NCI-H2081 (cell line): ENCODE measurements around the gene CASK.
A peak's percentile ranks its signal among the peaks of the same experiment; 100 is the strongest.
"Not testable (repeated sequence)": the region's sequence is repeated elsewhere in the genome, so short reads cannot be mapped to it uniquely, and the experiment has no call there.

ENCODE experiments used
- DNase-seq, 2 experiments: peaks; one replicate each; lab custom pipeline; 2025; lab: John Stamatoyannopoulos, UW

CASK gene

DNA sequence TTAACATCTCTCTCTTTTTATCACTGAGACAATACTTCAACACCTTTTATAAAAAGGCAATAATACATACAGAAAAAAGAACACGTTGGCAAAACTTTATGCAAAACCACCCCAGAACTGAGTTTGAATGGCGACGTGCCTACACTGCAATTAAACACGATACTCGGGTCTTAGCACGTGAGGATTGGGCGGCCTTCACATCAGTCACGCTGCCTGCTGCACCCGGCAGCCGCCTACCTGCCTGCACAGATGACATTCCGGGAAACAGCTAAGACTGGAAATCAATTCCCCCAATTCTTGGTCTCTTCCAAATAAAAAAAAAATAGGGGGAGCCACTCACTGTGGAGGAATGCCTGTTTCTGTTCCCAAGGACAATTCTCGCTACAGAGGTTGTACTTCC, 408.0 kb downstream of the CASK start:
- DNase-seq, result no peak

DNA sequence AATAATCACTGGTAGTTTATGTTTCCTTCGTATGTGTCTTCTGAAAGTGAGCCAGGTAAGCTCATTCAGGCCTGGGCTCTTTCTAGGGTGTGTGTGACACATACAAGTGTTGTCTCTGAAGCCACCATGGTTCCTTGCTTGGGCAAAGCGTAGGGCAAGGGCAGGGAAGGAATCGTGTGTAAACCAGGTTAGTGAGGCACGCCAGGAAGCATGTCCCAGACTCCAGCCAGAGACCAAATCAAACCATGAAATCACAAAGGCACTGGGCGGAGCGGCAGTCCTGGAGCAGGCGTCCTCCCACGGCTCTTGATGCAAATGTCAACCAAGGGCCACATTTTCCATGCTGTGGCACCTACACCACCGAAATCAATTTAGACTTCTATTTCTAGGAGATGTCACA, 409.2 kb downstream of the CASK start:
- no peak for DNase-seq

DNA sequence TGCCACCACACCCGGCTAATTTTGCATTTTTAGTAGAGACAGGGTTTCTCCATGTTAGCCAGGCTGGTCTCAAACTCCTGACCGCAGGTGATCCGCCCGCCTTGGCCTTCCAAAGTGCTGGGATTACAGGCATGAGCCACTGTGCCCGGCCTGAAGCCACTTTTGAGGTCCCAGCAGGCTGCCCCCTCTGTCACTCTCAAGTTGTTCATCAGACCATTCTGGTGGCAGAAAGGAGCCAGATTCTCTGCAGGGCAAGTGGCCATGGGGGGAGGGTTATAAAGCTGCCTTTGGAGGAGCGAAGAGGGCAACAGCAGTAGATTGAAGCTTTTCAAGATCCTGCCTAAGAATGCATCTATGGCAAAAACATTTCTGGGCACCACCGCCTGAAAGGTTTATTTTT, 410.5 kb downstream of the CASK start:
- DNase-seq, result not testable (repeated sequence)

DNA sequence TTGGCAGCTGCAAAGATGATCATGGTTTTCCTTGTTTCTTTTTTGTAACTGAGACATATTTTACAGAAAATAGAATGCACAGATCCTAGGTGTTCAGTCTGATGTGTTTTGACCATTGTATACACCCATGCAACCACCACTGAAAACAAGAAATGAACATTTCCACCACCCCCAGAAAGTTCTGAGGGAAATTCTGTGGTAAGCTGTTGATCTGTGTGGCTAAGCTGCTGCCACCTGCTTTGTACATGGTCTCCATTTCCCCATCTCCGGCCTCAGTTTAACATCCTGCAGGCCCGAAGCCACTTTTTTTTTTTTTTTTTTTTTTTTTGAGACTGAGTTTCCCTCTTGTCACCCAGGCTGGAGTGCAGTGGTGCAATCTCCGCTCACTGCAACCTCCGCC, 411.0 kb downstream of the CASK start:
- no peak for DNase-seq

DNA sequence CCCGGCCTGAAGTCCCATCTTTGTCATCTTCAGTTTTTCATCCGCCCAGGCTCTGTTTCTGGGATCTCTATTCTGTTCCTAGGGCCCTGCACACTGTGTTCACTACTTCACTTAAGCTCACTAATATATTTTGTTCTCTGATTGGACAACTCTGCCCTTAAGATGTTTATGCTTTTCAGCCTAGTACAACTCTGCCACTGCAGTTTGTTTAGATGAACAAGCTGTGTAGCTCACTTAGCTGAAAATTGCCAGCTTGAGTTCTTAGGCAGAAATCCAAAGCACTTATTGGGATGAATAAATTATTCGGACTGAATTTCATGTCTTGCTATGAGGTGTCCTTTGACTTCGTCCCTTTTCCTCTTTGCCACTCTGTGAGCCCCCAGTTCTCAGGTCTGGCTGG, 415.4 kb downstream of the CASK start:
- no peak for DNase-seq

DNA sequence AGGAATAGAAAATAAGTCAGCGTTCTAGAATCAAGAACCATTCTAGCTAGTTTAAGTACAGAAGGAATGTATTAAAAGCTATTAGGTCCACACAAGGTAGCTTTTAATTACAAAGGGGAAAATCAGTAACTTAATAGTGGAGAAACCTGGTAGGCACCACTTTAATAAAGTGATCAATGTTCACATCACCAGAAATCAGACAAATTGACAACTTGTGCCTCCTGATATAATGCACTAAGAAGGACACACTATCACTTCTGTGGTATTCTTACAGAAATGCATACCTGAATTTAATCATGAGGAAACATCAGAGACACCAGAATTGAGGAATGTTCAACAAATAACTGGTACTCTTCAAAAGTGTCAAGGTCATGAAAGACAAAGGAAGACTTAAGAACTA, 421.4 kb downstream of the CASK start:
- no peak for DNase-seq

DNA sequence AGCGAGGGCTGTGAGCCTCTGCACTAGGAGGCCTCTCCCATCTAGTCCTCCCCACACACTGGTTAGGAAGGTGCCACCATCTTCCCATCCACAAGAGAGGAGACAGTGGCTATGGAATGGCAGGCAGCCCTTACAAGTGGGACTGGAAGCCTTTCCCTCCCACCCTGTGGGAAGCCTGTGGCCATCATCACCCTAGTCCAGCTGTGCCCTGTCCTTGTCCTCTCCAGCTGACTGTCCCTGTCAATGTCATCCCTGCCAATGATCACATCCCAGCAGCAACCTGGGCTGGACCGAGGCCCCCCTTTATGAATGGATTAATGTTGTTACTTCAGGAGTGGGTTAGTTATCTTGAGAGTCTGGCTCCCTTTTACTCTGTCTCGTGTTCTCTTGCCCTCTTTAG, 423.4 kb downstream of the CASK start:
- DNase-seq, result no peak

DNA sequence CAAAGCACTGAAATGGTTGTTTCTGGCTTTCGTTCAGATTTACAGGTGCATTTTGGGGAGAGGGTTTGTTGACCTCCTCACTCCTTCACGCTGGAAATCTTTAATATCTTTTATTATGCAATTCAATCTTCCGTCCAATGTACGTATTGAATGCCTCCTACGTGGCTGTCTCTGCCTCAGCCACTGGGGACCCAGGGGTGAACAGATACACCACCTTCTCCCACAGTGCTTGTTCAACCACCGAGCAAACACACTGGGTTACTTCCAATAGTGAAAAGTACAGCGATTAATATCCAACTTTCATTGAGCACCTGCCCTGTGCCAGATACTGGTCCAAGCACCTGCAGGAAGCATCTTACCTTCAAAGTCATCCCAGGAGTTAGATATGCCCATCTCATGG, 424.2 kb downstream of the CASK start:
- DNase-seq, result no peak

DNA sequence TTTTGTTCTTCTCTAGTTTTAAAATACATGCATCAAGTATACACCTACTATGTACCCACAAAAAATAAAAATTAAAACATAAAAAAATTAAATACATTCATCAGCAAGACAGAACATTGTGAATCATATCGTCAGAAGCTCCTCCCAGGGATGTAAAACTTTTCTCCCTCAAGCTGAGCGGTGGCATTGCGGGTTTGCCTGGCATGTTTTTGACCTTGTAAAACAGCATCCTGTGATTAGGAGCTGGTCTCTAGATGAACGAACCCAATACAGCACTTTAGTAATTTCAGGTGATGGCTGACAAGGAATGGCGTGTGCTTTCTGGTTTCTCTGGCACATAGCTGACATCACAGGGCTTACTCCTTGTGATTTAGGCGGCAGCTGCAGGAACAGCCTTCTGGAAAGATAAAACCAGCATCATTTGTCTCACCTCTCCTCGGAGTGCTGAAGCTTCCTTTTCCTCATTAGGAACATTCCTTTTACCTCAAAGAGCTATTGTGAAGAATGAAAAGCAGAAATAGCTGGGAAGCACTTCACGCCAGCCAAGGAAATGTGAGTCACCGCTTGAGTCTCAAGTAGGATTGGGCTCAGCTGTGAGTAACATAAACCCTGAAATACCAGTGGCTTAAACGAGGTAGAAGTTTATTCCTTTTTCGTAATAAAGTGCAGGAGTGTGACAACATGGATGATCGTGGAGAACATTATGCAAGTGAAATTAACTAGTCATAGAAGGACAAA, 431.9 kb downstream of the CASK start:
- no peak for DNase-seq

DNA sequence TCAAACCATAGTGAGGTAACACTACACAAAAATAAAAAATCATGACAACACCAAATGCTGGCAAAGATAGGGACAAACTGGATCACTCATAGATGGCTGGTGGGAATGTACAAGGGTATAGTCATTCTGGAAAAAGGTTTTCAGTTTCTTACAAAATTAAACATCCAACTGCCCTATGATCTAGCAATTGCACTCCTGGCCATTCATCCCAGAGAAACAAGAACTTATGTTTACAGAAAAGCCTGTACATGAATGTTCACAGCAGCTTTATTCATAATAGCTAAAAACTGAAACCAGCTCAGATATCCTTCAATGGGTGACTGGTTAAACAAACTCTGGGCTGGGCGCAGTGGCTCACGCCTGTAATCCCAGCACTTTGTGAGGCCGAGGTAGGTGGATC, 432.9 kb downstream of the CASK start:
- no peak for DNase-seq

DNA sequence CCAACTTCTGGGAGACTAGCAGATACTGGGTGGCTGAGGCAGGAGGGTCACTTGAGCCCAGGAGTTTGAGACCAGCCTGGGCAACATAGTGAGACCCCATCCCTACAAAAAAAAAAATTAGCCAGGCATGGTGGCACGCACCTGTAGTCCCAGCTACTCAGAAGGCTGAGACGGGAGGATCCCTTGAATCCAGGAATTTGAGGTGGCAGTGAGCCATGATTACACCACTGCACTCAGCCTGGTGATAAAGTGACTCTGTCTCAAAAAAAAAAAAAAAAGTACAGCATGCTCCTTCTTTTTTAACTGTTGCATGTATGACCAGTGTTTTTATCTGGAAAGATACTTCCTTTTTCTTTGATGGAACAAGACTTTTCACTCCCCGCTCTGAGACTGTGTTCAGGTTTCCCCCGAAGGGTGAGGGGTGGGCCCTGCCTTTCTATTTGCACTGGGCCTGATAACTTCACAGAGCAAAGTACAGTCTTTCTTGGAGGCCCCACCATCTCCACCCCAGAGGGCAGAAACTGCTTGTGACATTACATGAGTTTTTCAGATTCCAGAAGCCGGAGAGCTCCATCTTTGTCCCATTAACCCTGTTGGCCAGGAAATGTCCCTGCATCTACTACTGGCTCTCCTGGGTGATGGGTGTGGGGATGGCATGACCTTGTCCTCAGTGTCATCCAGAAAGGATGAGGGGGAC, 441.1 kb downstream of the CASK start:
- no peak for DNase-seq

DNA sequence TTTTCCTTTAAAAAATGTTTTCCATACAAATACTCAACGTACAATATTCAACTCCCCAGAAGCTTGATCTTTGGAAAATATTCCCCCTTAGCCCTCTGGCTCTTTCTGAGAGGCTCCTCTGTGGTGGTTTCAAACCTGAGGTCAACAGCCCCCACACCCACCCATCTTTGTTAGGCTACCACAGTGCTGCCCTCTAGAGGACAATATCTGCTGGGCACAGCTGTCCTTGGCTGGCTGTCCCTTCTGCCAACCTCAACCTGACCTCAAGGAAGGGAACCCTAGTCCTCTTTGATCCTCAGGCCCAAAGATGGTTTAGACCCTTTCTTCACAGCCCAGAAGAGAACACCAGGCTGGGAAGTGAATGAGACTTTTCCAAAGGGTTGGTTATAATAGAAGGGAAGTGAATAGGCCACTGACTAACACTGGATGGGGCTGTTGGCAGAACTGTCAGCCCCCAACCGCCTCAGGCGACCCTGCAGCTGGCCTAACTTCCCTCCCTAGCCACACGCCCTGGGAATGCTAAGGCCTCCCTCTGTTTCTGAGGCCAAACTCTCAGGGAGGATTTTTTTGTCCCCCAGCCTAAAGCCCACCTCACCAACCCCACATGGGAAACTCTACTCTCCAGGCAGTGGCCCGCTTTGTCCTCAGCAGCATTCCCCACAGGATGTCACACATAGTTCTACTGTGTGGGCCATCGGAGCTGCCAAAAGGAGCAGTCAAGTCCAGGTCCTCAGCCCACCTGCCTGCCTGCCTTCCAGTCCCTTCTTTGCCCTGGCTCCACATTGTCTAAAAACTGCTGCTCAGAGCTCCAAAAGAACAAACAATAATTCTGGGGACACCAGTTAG, 441.9 kb downstream of the CASK start:
- no peak for DNase-seq

DNA sequence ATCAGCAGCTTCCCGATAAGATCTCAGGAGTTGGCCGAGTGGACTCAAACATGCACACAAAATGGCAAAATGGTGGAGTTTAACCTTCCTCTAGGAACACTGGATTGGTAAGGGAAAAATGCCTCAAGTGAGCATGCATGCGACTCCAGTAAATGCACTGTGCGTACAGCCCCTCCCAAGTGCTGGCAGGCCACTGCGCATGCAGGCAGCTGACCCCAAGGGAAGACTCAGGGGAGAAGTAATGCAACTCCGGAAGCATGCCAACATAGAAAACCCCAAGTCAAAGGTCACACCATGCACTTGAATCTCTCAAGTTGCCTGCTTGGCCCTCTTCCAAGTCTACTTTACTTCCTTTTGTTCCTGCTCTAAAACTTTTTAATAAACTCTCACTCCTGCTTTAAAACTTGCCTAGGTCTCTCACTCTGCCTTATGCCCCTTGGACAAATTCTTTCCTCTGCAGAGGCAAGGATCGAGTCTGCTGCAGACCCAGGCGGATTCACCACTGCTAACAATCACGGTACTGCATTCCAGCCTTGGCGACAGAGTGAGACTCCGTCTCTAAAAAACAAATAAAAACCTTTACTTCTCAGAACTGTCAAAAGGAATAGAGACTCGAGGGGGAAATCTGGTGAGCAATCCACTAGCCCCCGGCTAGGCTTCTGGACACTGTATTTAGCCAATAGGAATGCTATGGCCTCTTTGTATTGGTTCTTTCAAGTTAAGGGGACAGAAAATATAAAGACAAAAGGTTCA, 442.7 kb downstream of the CASK start:
- DNase-seq, result no peak

DNA sequence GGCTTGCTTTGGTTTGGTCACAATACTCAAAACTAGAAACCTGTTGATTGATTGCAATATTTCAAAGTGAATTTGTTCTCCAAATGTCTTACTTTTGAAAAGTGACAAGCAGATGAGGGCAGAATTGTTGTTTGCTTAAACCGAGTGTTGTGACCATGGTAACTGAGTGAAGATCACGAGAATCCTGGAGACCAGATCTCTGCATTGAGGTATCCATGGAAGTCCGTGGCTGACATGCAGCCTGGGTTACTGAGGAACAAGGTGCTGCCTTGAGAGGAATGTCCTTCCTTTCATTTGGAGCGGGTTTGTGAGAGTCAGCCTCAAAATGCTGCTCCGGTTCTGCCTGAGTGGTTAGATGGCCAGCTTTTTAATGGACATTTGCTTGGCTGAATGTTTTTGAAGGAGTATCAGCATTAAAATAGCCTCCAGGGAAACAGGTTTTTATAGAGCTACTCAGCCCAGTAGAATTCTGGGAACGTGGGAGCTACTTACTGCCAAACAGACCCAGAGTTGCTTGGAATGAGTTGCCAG, 444.9 kb downstream of the CASK start:
- no peak for DNase-seq

DNA sequence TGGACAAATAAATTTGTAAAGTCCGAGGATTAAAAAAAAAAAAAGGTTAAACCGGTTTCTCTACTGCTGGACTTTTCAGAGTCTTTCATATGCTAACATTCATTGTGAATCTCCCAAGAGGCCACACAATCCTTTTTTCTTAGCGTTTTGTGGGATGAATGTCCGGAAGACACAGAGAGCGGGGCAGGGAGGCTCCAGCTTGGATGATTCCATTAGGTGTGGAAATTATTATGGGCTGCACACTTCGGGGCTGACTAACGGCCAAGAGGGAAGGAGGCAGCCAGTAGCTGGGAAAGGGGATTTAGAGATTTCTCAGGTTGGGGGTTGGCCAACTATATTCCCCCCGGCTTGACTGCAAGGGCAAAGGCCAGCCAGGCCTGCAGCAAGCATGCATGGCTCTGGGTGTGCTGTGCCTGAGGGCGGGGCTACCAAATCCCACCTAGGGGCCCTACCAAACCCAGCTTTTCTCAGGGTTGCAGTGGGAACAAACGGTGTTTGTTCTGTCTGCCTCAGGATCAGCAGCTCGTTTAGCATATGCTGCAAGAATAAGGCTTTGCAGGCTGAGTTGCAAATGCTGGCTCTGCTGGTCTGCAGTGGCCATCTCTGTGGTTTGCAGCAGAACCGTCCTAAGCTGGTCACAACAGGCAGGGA, 447.6 kb downstream of the CASK start:
- DNase-seq, result peak in 1 of 2 experiments; percentile 38

DNA sequence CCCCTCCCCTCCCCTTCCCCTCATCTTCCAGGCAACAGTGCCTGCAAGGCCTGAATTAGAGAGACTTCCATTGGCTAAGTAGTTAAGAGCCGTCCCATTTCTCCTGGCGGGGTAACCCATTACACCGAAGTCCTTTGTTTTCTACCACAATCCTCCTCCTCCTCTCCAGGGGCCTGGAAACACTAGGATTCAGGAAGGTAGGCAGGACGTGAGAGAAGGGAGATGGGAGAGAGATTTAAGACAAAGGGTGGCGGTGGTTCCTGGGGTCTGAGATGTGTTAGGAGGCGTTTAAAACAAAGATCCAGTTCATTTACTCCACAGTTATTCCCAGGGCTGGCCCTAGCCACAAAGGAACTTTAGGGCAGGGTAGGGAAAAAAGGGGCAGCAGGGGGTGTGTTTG, 448.2 kb downstream of the CASK start:
- peak; percentile 12 to 38 for DNase-seq

DNA sequence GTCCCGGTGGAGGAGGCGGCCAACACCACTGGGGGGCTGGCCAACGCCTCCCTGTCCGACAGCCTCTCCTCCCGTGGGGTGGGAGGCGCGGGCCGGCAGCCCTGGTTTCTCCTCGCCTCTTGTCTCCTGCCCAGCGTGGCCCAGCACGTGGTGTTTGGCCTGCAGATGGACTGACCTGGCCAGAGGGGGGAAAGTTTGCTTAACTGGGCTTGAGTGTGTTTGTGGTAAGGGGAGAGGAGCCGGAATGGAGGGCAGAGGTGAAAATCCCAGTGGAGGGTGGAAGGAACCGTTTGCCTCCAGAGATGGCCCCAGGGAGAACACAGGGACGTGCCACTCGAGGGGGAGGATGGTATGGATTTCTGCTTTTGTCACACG, 448.6 kb downstream of the CASK start:
- no peak for DNase-seq

DNA sequence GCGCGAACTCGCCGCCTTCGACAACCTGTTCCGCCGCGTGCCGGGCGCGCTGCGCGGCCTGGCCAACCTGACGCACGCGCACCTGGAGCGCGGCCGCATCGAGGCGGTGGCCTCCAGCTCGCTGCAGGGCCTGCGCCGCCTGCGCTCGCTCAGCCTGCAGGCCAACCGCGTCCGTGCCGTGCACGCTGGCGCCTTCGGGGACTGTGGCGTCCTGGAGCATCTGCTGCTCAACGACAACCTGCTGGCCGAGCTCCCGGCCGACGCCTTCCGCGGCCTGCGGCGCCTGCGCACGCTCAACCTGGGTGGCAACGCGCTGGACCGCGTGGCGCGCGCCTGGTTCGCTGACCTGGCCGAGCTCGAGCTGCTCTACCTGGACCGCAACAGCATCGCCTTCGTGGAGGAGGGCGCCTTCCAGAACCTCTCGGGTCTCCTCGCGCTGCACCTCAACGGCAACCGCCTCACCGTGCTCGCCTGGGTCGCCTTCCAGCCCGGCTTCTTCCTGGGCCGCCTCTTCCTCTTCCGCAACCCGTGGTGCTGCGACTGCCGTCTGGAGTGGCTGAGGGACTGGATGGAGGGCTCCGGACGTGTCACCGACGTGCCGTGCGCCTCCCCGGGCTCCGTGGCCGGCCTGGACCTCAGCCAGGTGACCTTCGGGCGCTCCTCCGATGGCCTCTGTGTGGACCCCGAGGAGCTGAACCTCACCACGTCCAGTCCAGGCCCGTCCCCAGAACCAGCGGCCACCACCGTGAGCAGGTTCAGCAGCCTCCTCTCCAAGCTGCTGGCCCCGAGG, 449.2 kb downstream of the CASK start:
- DNase-seq, result no peak

DNA sequence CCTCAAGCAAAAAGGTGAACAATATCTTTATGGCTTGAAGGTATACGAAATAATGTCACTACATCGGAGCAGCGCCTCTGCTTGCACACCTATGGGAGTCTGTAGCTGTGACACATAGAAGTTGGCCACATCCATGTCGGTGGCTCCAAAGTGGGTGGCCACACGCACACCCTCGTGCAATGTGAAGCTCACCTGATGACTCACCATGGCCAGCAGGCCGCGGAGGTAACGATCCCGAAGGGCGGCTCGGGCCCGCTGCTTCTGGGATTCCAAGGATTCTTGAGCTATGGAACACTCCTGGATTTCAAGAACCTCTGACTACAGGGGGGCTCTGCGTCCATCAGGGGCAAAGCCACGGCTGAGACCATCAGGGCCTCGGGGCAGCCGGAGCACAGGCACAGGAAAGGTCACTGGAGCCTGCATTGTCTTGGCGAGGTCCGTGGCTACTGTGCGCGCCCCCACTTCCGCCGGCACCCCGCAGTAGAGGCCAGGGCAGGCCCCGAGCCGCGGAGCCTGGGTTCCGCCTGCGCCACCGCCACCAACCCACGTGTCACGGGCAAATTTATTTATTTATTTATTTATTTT, 451.0 kb downstream of the CASK start:
- no peak for DNase-seq

DNA sequence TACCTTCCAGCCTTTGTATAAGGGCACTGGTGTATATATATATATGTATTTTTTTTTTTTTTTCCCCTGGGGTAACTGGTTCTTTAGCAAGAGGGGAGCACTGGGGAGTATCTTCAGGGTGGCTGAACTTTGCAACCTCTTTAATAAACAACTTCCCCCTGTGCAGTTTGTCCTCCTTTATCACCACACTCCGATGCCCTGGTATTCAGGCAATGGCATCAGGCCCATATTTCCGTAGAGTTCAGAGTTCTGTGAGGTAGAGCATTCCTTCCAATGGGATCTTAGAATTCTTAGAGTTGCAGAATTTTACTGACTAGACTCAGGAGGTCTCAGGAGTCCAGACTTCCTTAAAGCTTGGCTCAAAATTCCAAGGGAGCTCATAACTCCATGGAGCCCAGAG, 451.6 kb downstream of the CASK start:
- no peak for DNase-seq
